Measurements from ENCODE around the gene CCDC12. TPM values are rescaled to one million over a fixed set of nuclear protein-coding genes. Genes with fewer than 3 reads are reported as not detected.
A peak's percentile ranks its signal among the peaks of the same experiment; 100 is the strongest.

CCDC12 gene
- total RNA-seq, 1 donor from 2014 or later = 35.6 TPM

GRCh38 chr3:46998121-46998851, 21.7 kb upstream of the CCDC12 start:
- DNase-seq (ENCODE audit: low spot score) = peak; percentile 86

DNA sequence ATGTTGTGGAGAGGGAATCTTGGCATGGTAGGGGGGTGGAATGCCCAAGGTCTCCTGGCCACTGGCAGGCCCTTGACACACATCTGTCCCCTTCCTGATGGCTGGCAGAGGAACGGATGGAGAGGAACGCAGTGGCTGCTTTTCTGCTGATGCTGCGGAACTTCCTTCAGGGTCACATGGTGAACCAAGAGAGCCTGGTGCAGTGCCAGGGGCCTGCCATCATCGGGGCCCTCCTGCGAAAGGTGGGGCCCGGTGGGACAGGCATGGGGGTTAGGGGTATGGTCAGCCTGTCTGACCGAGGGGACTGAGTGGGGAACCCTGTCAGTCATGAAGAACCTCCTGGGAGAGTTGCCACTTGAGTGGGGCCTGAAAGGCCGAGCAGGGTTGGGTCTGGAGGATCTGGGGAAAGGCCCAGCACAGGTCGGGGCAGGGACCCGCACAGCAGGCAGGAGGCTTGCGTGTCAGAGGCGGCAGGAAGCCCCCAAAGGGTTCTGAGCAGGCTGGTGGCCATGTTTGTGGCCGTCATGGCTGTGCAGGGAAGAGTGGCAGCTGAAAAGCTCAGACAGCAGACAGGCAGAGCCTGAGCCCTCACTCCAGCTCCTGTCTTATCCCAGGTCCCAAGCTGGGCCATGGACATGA, 21.0 kb upstream of the CCDC12 start:
- no peak for DNase-seq (ENCODE audit: low spot score)
- intact Hi-C loops (cut with DNase I) = loop anchor here (1.0 to 10.0 kb wide), 2 partner anchors 74 to 293 kb away; partner anchors contain the start of gene TMIE

More at GRCh38 chr3:46998121-46998851, 21.7 kb upstream of the CCDC12 start:
- intact Hi-C loops (cut with DNase I) = loop anchor here (1.0 to 10.0 kb wide), 2 partner anchors 75 to 293 kb away; partner anchors contain the start of gene TMIE

DNA sequence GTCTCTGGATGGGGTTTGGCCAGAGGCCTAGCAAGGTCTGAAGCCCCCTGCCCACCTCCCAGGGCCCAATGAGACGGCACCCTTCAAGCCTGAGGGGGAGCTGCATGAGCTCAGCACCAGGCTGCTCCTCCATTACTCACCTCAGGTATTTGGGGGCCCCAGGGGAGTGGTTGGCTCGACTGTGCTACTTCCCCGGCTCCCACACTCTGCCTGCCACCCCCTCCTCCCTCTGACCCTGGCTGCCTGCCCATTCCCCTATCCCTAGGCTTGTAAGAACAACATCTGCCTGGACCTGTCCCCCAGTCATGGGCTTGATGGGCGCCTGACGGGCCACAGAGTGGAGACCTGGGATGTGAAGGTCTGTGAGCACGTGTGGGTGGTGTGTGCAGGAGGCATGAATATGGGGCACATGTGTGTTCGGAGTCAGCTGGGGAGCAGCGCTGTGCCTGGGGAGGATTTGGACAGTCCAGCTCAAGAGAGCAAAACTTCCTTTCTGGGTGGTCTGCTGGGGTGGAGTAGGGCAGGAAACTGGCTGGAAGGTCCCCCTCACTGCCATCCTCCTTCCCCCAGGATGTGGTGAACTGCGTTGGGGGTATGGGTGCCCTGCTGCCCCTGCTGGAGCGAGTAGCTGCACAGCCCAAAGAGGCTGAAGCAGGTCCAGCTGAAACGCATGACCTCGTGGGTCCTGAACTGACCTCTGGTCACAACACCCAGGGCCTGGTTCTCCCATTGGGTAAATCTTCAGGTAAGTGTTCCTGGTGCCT, 20.3 kb upstream of the CCDC12 start:
- intact Hi-C loops (cut with DNase I) = loop anchor here (10.0 kb wide), 1 partner anchor 292 kb away; the partner anchor contains the start of gene TMIE
- DNase-seq (ENCODE audit: low spot score) = no peak

DNA sequence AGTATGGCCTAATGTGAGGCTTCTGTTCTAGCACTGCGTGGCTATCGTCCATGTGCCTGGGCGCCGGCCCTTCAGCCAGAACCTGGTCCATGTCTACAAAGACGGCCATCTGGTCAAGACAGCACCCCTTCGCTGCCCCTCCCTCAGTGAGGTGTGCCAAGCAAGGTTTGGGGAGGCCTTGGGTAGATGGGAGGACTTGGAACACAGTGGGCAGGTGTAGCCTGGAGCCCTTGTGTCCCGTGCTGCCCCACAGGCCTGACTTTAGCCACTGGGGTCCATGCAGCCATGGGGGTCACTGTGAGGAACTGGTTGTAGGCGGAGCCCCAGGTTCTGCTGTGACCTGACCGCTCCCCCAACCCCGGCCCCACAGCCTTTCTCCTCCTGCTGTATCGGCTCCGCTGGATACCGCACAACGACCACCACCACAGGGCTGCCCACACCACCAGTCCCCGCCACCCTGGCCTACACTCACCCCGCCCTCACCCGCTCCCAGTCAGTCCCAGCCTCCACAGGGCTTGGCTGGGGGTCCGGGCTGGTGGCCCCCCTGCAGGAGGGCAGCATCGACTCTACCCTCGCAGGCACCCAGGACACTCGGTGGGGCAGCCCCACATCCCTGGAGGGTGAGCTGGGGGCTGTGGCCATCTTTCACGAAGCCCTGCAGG, 19.5 kb upstream of the CCDC12 start:
- DNase-seq (ENCODE audit: low spot score) = no peak
- intact Hi-C loops (cut with DNase I) = loop anchor here (10.0 kb wide), 1 partner anchor 291 kb away; the partner anchor contains the start of gene TMIE

- intact Hi-C loops (cut with DNase I) = loop anchor here (10.0 kb wide), 1 partner anchor 290 kb away; the partner anchor contains the start of gene TMIE
- DNase-seq (ENCODE audit: low spot score) = no peak
Observed at GRCh38 chr3:46994801-46995731, 18.5 kb upstream of the CCDC12 start.

DNA sequence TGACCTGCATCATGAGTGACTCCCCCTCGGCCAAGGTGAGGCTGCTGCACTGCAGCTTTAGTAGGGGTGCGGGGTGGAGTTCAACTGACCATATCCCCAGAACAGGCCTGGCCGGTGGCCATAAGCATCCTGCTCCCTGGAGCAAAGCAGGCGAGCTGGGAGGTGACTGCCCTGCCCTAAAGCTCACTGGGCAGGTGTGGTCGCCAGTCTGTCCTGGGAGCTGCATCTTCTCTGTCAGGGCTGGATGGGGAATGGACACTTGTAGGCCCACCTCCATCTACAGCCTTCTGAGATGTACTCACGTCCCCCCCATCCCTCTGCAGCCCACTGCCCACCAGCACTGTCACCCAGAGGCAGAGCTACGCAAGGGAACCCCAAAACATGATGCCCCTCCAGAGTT, 17.4 kb upstream of the CCDC12 start:
- no peak for DNase-seq (ENCODE audit: low spot score)
- intact Hi-C loops (cut with DNase I) = loop anchor here (10.0 kb wide), 1 partner anchor 289 kb away; the partner anchor contains the start of gene TMIE

- intact Hi-C loops (cut with DNase I) = loop anchor here (10.0 kb wide), 1 partner anchor 288 kb away; the partner anchor contains the start of gene TMIE
- no peak for DNase-seq (ENCODE audit: low spot score)
Observed at GRCh38 chr3:46993292-46993691, 16.7 kb upstream of the CCDC12 start.

GRCh38 chr3:46992231-46992630, 15.7 kb upstream of the CCDC12 start:
- DNase-seq (ENCODE audit: low spot score) = no peak
- intact Hi-C loops (cut with DNase I) = loop anchor here (10.0 kb wide), 1 partner anchor 287 kb away; the partner anchor contains the start of gene TMIE

- no peak for DNase-seq (ENCODE audit: low spot score)
Observed at GRCh38 chr3:46991406-46992165, 15.0 kb upstream of the CCDC12 start.

GRCh38 chr3:46990573-46991374, 14.2 kb upstream of the CCDC12 start:
- intact Hi-C loops (cut with DNase I) = loop anchor here (10.0 kb wide), 1 partner anchor 286 kb away; the partner anchor contains the start of gene TMIE
- no peak for DNase-seq (ENCODE audit: low spot score)

More at GRCh38 chr3:46991406-46992165, 15.0 kb upstream of the CCDC12 start:
- intact Hi-C loops (cut with DNase I) = loop anchor here (10.0 kb wide), 1 partner anchor 287 kb away; the partner anchor contains the start of gene TMIE

DNA sequence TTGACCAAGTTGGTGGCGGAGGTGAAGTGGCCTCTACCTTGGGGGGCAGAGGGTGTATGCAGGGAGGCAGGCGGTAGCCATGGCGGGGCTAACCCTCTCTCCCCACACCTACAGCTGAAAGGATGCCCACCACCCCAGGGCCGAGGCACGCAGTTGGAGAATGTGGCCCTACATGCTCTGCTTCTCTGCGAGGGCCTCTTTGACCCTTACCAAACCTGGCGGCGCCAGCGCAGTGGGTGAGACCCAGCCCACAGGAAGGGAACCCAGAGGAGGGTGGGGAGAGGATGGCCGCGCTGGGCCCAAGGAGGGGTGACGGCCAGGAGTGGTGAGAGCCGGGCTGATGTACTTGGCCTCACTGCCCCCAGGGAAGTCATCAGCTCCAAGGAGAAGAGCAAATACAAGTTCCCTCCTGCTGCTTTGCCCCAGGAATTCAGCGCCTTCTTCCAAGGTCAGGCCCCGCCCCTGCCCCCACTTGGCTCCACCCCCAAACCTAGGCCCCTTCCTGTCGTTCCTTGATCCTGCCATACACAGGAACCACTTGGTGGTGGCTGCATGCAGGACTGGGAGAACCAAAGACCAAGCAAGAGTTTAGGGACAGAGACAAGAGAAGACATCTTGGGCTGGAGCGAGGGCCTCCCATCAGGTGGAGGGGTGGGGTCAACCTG, 12.7 kb upstream of the CCDC12 start:
- intact Hi-C loops (cut with DNase I) = no loop called here
- no peak for DNase-seq (ENCODE audit: low spot score)

DNA sequence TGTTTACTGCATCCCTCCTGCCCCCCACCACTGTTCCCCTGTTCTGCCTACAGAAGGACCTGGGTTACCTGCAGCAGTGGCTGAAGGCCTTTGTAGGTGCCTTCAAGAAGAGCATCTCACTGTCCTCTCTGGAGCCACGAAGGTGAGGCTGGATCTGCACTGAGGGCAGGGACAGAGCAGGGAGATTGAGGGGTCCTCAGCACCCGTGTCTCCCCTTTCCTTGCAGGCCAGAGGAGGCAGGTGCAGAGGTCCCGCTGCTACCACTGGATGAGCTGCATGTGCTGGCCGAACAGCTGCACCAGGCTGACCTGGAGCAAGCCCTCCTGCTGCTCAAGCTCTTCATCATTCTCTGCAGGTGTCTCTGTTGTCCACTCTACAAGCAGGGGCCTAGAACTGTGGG, 12.1 kb upstream of the CCDC12 start:
- no peak for DNase-seq (ENCODE audit: low spot score)
- intact Hi-C loops (cut with DNase I) = no loop called here

DNA sequence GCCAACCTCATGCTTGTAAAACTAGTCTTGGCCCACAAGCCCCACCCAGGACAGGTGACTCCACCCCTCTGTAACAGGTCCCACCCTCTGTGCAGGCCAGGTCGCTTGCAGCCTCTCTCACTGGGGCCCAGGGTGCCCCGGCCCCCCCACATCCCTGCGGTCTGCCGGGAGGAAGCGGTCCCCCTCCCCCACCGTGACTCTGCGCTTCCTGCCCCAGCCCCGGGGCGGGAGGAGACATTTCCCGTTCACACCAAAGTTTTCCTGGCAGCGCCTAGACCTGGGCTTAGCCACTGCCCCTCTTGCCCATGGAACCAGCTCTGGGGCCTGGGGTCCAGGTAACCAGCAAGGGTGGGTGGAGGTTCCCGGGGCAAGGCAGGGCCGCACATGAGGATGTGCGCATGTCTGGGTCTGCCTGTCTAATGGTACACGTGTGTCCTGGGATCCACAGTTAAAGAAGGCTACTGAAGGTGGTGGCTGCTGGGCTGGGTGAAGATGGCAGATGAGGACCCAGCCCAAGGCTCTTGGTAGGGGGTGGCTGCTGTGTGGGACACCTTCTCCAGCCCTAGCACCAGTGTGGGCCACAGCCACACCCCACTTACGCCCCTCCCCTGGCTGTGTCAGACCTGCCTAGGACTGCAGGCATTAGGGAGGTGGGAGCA, 11.3 kb upstream of the CCDC12 start:
- peak; percentile 94 for DNase-seq (ENCODE audit: low spot score)

DNA sequence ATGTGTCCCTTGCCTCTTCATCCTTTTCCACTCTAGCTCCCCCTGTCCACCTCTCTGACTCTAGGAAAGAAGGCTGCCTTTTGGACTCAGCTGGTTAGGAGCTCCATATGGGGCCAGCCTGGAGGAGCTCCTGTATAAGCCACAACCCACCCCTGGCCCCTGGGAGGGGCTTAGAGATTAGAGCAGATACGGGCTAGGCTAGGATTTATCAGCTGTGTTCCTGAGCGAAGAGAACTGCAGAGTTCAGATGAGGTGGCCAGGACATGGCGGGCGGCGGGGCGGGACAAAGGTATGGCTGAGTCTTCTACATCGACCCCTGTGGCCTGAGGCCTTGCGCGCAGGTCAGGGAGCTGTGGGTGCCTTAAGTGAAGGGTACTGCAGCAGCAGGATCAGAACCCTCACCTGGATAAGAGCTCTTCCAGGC, 10.8 kb upstream of the CCDC12 start:
- DNase-seq (ENCODE audit: low spot score) = no peak
- intact Hi-C loops (cut with DNase I) = no loop called here

More for the DNA sequence above, 11.3 kb upstream of the CCDC12 start:
- intact Hi-C loops (cut with DNase I) = no loop called here

DNA sequence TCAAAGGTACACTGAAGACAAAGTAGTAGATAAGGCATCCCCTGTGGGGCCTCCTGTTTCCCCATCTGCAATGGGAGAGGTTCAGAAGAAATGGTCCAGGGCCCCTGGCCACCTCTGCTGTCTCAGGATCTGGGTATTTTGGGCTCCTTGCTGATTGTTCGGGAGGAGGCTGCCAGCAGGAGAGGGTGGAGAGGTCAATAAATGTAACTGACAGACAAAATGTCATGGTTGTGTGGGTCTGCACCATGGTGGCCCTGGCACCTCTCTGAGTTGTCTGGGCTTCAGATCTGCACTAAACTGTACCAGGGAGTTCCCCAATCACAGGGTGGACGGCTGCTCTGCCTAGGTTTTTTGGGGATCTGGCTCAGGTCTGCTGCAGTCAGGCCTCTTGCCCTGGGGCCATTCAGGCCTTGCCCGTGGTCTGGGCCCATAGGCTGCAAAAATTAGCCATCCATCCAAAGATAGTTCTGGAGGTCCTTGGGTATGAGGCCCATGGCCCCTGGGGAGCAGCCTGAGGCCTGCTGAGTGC, 10.3 kb upstream of the CCDC12 start:
- no peak for DNase-seq (ENCODE audit: low spot score)
- intact Hi-C loops (cut with DNase I) = no loop called here
